SH-SY5Y (cell line): ENCODE data around the gene OAT.

ENCODE experiments used
- GATA2 ChIP-seq: IDR thresholded peaks from 2 replicates; pipeline ENCODE4 v1.6.1; 2011; ENCODE audit warnings: mild to moderate bottlenecking, low read depth, low read length
- GATA3 ChIP-seq: IDR thresholded peaks from 2 replicates; pipeline ENCODE4 v1.6.1; 2011; ENCODE audit warnings: low read depth, mild to moderate bottlenecking, low read length, moderate library complexity

DNA sequence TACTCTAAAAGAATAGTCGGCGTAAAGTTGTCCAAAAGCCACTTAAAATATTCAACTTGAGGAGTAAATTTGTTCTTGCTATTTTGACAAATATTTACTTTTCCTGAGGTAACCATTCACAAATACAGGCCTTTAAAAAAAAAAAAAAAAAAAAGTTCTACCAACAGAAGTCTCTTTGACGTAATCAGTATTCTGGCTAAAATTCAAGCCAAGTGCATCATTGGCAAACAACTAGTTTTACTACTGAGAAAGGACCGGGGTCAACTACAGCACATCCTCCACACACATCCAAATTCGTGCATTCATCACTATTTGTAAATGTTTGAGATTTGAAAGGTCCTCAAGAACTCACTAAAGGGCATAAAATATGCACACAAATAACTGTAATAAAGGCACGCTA is 2.0 kb downstream of the OAT start:
- TF ChIP-seq GATA3 (no peak), GATA2 (no peak)
